Measurements from ENCODE around the gene GALNT12.

- no peak for TF ChIP-seq CTCF (IDR thresholded peaks at IDR 0.05; ENCODE audit: low read length)
- no peak for TF ChIP-seq EZH2 (IDR thresholded peaks at IDR 0.05; ENCODE audit: borderline replicate concordance, low read length)
Measured at GRCh38 chr9:98798254-98798653, 9.2 kb upstream of the GALNT12 start.
